HT1080 (cell line): ENCODE results near the gene HOOK2. TPM values are rescaled to one million over a fixed set of nuclear protein-coding genes. Genes with fewer than 3 reads are reported as not detected.

ENCODE experiments used
- DNase-seq: peaks from one replicate; pipeline ENCODE4 v3.0.0-alpha.2; 2015; ENCODE audit warnings: low read depth
- total RNA-seq: library from RNA; depleted of rRNA; stranded (reverse); fragments of >200 nt; shearing (Covaris generic); gene quantifications from 2 replicates; pipeline ENCODE4 v1.2.3, GENCODE V29; 2014

The HOOK2 gene
- total RNA-seq, 1 experiment from 2014 or later = 4.7 TPM

- DNase-seq = no peak
Observed at GRCh38 chr19:12783849-12784393, 8.6 kb upstream of the HOOK2 start.

- no peak for DNase-seq
Observed at GRCh38 chr19:12783291-12783848, 8.0 kb upstream of the HOOK2 start.

- DNase-seq = peak; percentile 80
Observed at GRCh38 chr19:12782424-12783290, 7.3 kb upstream of the HOOK2 start.

GRCh38 chr19:12782174-12782423, 6.7 kb upstream of the HOOK2 start:
- no peak for DNase-seq

- peak; percentile 72 for DNase-seq
Observed at GRCh38 chr19:12779162-12779993, 4.0 kb upstream of the HOOK2 start.

- DNase-seq = no peak
Observed at GRCh38 chr19:12778905-12779161, 3.5 kb upstream of the HOOK2 start.

- DNase-seq = peak; percentile 80
Observed at GRCh38 chr19:12778017-12778904, 2.9 kb upstream of the HOOK2 start.

- DNase-seq = peak; percentile 73
Observed at GRCh38 chr19:12777217-12778016, 2.1 kb upstream of the HOOK2 start.

- peak; percentile 42 for DNase-seq
Observed at GRCh38 chr19:12773571-12773970, 1.8 kb downstream of the HOOK2 start.

GRCh38 chr19:12772323-12772722, 3.0 kb downstream of the HOOK2 start:
- no peak for DNase-seq

- DNase-seq = no peak
Observed at GRCh38 chr19:12770922-12771321, 4.4 kb downstream of the HOOK2 start.

- DNase-seq = no peak
Observed at GRCh38 chr19:12769689-12770088, 5.7 kb downstream of the HOOK2 start.

- DNase-seq = no peak
Observed at GRCh38 chr19:12767666-12768065, 7.7 kb downstream of the HOOK2 start.

GRCh38 chr19:12767150-12767549, 8.2 kb downstream of the HOOK2 start:
- no peak for DNase-seq

- DNase-seq = peak; percentile 58
Observed at GRCh38 chr19:12766051-12766521, 9.3 kb downstream of the HOOK2 start.

GRCh38 chr19:12764698-12765097, 10.7 kb downstream of the HOOK2 start:
- DNase-seq = no peak

GRCh38 chr19:12763100-12763499, 12.3 kb downstream of the HOOK2 start:
- no peak for DNase-seq

GRCh38 chr19:12759686-12760085, 15.7 kb downstream of the HOOK2 start:
- DNase-seq = no peak

- peak; percentile 75 for DNase-seq
Observed at GRCh38 chr19:12757544-12758274, 17.6 kb downstream of the HOOK2 start.
